OCI-LY3 (cell line): ENCODE measurements around the gene ABLIM2.

Experiments
- H2AFZ ChIP-seq: fragments of 200-600, 300-600 bp; shearing (Covaris generic); 2 replicates; pipeline ENCODE4 v1.6.0; 2014; ENCODE audit warnings: antibody characterized with exemption, low read depth, low read length
- H3K27ac ChIP-seq: fragments of 200-600, 300-600 bp; sonication (generic); 2 replicates; pipeline ENCODE4 v1.5.1; 2014; ENCODE audit warnings: mild to moderate bottlenecking, low read length, moderate library complexity, mixed read lengths
- H3K27me3 ChIP-seq: fragments of 200-600, 300-600 bp; sonication (generic); 2 replicates; pipeline ENCODE4 v1.6.1; 2014; ENCODE audit warnings: low read depth, low read length, mixed read lengths
- H3K36me3 ChIP-seq: fragments of 200-600, 300-600 bp; sonication (generic); replicated peaks from 2 replicates; pipeline ENCODE3; 2014; ENCODE audit warnings: low read depth, low read length, mixed read lengths
- H3K4me1 ChIP-seq: fragments of 300-600, 200-600 bp; sonication (generic); 2 replicates; pipeline ENCODE4 v1.6.1; 2014; ENCODE audit warnings: low read length, mixed read lengths
- H3K4me2 ChIP-seq: fragments of 200-600, 300-600 bp; sonication (generic); 2 replicates; pipeline ENCODE4 v1.6.1; 2014; ENCODE audit warnings: low read length, mixed read lengths
- H3K4me3 ChIP-seq: fragments of 300-600, 200-600 bp; sonication (generic); 2 replicates; pipeline ENCODE4 v1.5.1; 2014; ENCODE audit warnings: antibody characterized with exemption, mild to moderate bottlenecking, low read length, moderate library complexity
- H3K79me2 ChIP-seq: fragments of 300-600, 200-600 bp; shearing (Covaris generic); 2 replicates; pipeline ENCODE4 v1.6.1; 2014; ENCODE audit warnings: mild to moderate bottlenecking, low read length, mixed read lengths
- H3K9ac ChIP-seq: fragments of 300-600, 200-600 bp; shearing (Covaris generic); 2 replicates; pipeline ENCODE4 v1.6.0; 2014; ENCODE audit warnings: mild to moderate bottlenecking, low read length, moderate library complexity
- H3K9me3 ChIP-seq: fragments of 200-600, 300-600 bp; shearing (Covaris generic); 2 replicates; pipeline ENCODE4 v1.6.1; 2014; ENCODE audit warnings: low read length, mixed read lengths; ENCODE audit not compliant: insufficient read depth
- H4K20me1 ChIP-seq: fragments of 200-600, 300-600 bp; sonication (generic); 2 replicates; pipeline ENCODE4 v1.6.1; 2016; ENCODE audit warnings: low read length, mixed read lengths; ENCODE audit not compliant: insufficient read depth
- EZH2phosphoT487 ChIP-seq: fragments of 200-600 bp; shearing (Covaris generic); IDR thresholded peaks from 2 replicates; pipeline ENCODE4 v1.6.1; 2018; ENCODE audit warnings: antibody characterized with exemption, mixed run types, low read depth
- TF ChIP-seq, protein P1 (sequence below): fragments of 200-600, 300-600 bp; sonication (generic); IDR thresholded peaks from 2 replicates; pipeline ENCODE4 v1.5.1; 2014; ENCODE audit warnings: antibody characterized with exemption, low read length, low read depth

The ABLIM2 gene

GRCh38 chr4:8002525-8003309, 155.9 kb downstream of the ABLIM2 start:
- Histone ChIP-seq H3K9ac (no peak overlapping the region), H3K27me3 (0 out of 2 replicates have a peak, but pooled peaks cover 5% of the 10 kb centered on the region), H3K27ac (no peak overlapping the region), H3K36me3 (no peaks in the 10 kb centered on the region), H4K20me1 (no peaks in the 10 kb centered on the region), H2AFZ (no peak overlapping the region), H3K9me3 (no peaks in the 10 kb centered on the region), H3K79me2 (no peaks in the 10 kb centered on the region), H3K4me3 (no peak overlapping the region), H3K4me2 (no peak overlapping the region), H3K4me1 (no peaks in the 10 kb centered on the region)
- TF ChIP-seq EZH2phosphoT487, result no peak
- TF ChIP-seq, protein P1, sequence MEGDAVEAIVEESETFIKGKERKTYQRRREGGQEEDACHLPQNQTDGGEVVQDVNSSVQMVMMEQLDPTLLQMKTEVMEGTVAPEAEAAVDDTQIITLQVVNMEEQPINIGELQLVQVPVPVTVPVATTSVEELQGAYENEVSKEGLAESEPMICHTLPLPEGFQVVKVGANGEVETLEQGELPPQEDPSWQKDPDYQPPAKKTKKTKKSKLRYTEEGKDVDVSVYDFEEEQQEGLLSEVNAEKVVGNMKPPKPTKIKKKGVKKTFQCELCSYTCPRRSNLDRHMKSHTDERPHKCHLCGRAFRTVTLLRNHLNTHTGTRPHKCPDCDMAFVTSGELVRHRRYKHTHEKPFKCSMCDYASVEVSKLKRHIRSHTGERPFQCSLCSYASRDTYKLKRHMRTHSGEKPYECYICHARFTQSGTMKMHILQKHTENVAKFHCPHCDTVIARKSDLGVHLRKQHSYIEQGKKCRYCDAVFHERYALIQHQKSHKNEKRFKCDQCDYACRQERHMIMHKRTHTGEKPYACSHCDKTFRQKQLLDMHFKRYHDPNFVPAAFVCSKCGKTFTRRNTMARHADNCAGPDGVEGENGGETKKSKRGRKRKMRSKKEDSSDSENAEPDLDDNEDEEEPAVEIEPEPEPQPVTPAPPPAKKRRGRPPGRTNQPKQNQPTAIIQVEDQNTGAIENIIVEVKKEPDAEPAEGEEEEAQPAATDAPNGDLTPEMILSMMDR, result no peak

DNA sequence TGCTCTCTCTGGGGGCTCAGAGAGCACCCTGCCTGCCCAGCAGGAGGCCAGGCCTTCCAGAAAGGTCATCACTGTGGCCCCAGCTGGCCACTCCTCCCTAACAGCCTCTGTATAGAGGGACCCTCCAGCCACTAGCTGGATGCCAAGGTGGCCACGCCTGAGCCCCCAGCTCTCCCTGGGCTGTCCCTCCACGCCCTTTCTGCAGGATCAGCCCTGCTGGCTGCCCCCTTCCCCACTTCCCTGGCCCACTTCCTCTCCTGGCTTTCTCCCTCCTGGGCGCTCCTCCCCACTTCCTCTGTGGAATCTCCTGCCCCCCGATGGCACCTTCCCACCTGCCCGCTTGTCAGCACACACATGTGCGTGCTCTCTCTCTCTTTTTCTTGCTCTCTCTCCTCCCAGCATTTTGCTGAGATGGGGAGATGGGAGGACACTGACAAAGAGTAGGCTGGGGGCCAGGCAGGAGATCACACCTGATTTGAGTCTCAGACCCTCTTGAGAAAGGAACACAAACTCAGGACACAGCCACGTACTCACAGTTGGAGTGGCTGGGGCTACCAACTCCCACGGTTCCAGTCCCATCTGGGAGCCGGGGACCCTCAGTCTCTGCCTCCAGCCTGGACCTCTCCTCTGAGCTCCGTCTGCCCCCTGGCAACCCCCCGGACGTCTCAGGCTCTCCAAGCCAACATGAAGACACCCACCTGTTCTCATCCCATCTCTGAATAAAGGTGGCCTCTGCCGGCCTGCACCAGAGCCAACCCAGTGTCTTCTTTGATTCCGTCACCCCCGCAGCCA, 156.9 kb downstream of the ABLIM2 start:
- no peak overlapping the region for H2AFZ ChIP-seq
- no peak overlapping the region for H3K27ac ChIP-seq
- 0 out of 2 replicates have a peak, but pooled peaks cover 5% of the 10 kb centered on the region for H3K27me3 ChIP-seq
- TF ChIP-seq, protein P1, result no peak
- TF ChIP-seq EZH2phosphoT487, result no peak
- H3K79me2 ChIP-seq, result no peaks in the 10 kb centered on the region
- H3K9me3 ChIP-seq, result no peaks in the 10 kb centered on the region
- H3K36me3 ChIP-seq, result no peaks in the 10 kb centered on the region
- no peak overlapping the region for H3K4me2 ChIP-seq
- no peak overlapping the region for H3K9ac ChIP-seq
- H4K20me1 ChIP-seq, result no peaks in the 10 kb centered on the region
- H3K4me3 ChIP-seq, result no peak overlapping the region
- no peaks in the 10 kb centered on the region for H3K4me1 ChIP-seq

DNA sequence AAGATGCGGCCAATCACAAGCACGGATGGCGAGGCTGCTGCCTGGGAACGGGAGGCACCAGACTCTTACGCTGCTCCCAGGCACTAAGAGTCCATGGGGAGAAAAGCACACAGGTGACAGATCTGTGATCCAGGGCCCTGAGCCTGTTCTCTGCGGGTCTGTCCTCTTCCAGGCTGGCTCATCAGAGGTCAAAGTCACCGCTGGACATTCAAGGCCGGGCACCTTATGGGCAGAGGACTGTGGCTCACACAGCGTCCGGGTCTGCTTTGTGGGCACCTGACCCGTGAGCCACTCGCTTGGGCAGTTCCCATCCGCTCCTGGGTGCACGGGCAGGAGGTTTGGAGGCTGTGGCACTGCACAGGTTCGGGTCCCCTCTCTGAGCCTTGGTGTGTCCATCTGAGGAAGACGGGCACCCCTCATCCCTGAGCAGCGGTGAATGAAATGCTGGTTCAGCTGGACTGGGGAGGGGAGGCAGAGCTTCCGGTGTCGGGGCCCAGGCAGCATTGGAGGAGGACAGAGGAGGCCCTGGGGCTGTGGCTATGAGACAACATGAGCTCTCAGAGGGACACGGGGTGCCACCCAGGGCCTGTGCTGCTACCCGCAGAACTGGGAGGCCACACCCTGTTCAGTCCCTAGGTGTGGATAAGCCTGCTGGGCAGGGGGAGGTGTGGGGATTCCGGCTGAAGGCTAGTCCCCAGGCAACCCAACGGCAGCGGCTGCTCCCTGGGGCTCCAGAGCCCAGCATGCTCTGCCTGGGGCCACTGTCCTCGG, 157.7 kb downstream of the ABLIM2 start:
- H3K79me2 ChIP-seq, result no peaks in the 10 kb centered on the region
- H3K9me3 ChIP-seq, result no peaks in the 10 kb centered on the region
- no peak overlapping the region for H3K9ac ChIP-seq
- no peaks in the 10 kb centered on the region for H4K20me1 ChIP-seq
- H3K4me1 ChIP-seq, result no peaks in the 10 kb centered on the region
- H3K4me3 ChIP-seq, result no peak overlapping the region
- no peak overlapping the region for H2AFZ ChIP-seq
- H3K36me3 ChIP-seq, result no peaks in the 10 kb centered on the region
- H3K4me2 ChIP-seq, result no peak overlapping the region
- 0 out of 2 replicates have a peak, but pooled peaks cover 5% of the 10 kb centered on the region for H3K27me3 ChIP-seq
- H3K27ac ChIP-seq, result no peak overlapping the region
- no peak for TF ChIP-seq EZH2phosphoT487
- TF ChIP-seq, protein P1, result no peak

- Histone ChIP-seq H3K79me2 (no peaks in the 10 kb centered on the region), H3K27ac (no peak overlapping the region), H3K36me3 (no peaks in the 10 kb centered on the region), H4K20me1 (no peaks in the 10 kb centered on the region), H3K9me3 (no peaks in the 10 kb centered on the region), H3K9ac (no peak overlapping the region), H3K27me3 (0 out of 2 replicates have a peak, but pooled peaks cover 5% of the 10 kb centered on the region), H3K4me2 (no peak overlapping the region), H3K4me1 (no peaks in the 10 kb centered on the region), H2AFZ (no peak overlapping the region), H3K4me3 (no peak overlapping the region)
- TF ChIP-seq EZH2phosphoT487, result no peak
- TF ChIP-seq, protein P1, result no peak
These were observed 158.4 kb downstream of the ABLIM2 start for GRCh38 chr4:8000247-8000646.
